ENCODE results near the gene PAFAH1B1. TPM values are rescaled to one million over a fixed set of nuclear protein-coding genes. Genes with fewer than 3 reads are reported as not detected.

Gene PAFAH1B1
- total and polyA plus RNA-seq, 2 experiments from 2014 or later, result 69.9 to 71.7 TPM

DNA sequence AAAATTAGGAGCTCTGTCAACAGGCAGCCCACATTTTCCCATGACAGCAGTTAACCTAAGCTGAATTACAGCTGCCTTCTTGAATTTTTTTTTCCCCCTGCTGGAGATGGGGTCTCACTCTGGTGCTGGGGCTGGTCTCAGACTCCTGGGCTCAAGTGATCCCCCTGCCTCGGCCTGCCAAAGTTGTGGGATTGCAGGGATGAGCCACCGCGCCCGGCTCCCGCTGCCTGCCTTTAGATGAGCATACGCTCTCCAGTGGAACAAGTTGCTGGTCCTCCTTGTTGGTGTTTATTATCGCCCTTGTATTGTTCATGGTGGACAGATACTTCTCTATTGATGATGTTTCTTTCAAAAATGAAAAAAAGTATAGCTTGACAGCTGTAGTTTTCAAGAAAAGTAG, 15.6 kb downstream of the PAFAH1B1 start:
- Mint-ChIP-seq H3K4me3 (no peak overlapping the region), H3K27ac (no peak overlapping the region), H3K36me3 (ENCODE audit: low read depth) (no peaks in the 10 kb centered on the region; the same call in 1 of the 3 replicates)

More for the DNA sequence above, 15.6 kb downstream of the PAFAH1B1 start:
- DNase-seq (ENCODE audit: low spot score) (no peak), ATAC-seq (no peak)
- H3K9me3 Mint-ChIP-seq, result no peaks in the 10 kb centered on the region
- H3K9me2 ChIP-seq (ENCODE audit: insufficient read depth), result no peaks in the 10 kb centered on the region
- H3K4me1 Mint-ChIP-seq, result peaks cover 29% of the 10 kb centered on the region
- no peaks in the 10 kb centered on the region for H3K27me3 ChIP-seq (ENCODE audit: insufficient read depth)
- H3K79me2 ChIP-seq (replicated peaks; ENCODE audit: insufficient read depth), result peaks cover 100% of the 10 kb centered on the region
- H3K4me3 ChIP-seq, result no peak overlapping the region
- peaks cover 86% of the 10 kb centered on the region for H4K20me1 ChIP-seq (replicated peaks; ENCODE audit: insufficient read depth)
- 0 out of 2 replicates have a peak overlapping the region, but pooled peaks have one; percentile 62 for H3K27ac ChIP-seq (ENCODE audit: low read depth)
- no peaks in the 10 kb centered on the region for H3F3A ChIP-seq (replicated peaks; ENCODE audit: low read depth)
- no peak overlapping the region for H3K4me2 ChIP-seq
- H2AFZ ChIP-seq, result no peak overlapping the region
- no peak for TF ChIP-seq ZNF331 (CRISPR knock-in tag; IDR thresholded peaks at IDR 0.05; ENCODE audit: low read depth)
- TF ChIP-seq JUNB (IDR thresholded peaks at IDR 0.05; ENCODE audit: unreplicated experiment), result no peak
- no peak for TF ChIP-seq EZH2 (IDR thresholded peaks at IDR 0.05; ENCODE audit: low read depth, unreplicated experiment)
- no peak for TF ChIP-seq POLR2AphosphoS5 (IDR thresholded peaks at IDR 0.05; ENCODE audit: low read depth)
- TF ChIP-seq ZNF114 (CRISPR knock-in tag; IDR thresholded peaks at IDR 0.05), result no peak
- TF ChIP-seq ETS1 (IDR thresholded peaks at IDR 0.05), result no peak
- TF ChIP-seq CREB1 (CRISPR knock-in tag; IDR thresholded peaks at IDR 0.05; ENCODE audit: low read depth), result no peak
- TF ChIP-seq REST (IDR thresholded peaks at IDR 0.05; ENCODE audit: unreplicated experiment), result no peak
- TF ChIP-seq NANOG (IDR thresholded peaks at IDR 0.05; ENCODE audit: borderline replicate concordance), result no peak
- no peak for TF ChIP-seq ZNF462 (CRISPR knock-in tag; IDR thresholded peaks at IDR 0.05)
- no peak for TF ChIP-seq CTCF (conservative IDR thresholded peaks at IDR 0.05; ENCODE audit: low read depth in 2 of 2)
- no peak for TF ChIP-seq EZH2phosphoT487 (IDR thresholded peaks at IDR 0.05; ENCODE audit: unreplicated experiment)
- TF ChIP-seq STAT1 (IDR thresholded peaks at IDR 0.05; ENCODE audit: unreplicated experiment), result no peak
- H3K27me3 Mint-ChIP-seq (ENCODE audit: insufficient read depth, low read depth, poor library complexity), result peaks cover 2% of the 10 kb centered on the region
- peaks cover 14% of the 10 kb centered on the region for H3K4me1 ChIP-seq (ENCODE audit: insufficient read depth)
- no peaks in the 10 kb centered on the region for H3K36me3 ChIP-seq (ENCODE audit: insufficient read depth)

All from GM23338 (cell line).